Stimulated activated CD8-positive, alpha-beta memory T cell treated with anti-CD3 and anti-CD28 coated beads, Interleukin-7, amount 100 ng/mL, for 1 hour (primary cell): Measurements from ENCODE around the gene SIAE.

Experiments used
- DNase-seq, 2 donors: peaks; one replicate each; pipeline ENCODE4 v3.0.0-alpha.2; 2020; ENCODE audit warnings: low read depth in 2 of 2

The SIAE gene

DNA sequence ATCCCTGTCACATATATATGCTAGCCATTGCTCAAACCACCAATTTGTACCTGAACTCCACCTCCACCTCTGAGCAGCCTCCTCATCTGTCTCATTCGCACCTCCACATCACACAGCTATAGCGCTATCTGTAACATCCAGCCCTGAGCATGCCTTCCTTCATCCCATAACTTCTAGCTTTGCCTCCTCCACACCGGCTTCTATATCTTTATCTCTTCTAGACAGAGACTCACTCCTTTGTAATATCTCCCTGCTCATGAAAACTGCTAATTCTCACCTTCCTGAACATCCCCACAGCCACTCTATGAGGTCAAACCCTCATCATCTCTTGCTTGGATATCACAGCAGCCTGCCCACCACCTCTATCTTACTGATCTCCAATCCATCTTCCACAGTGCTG is 5.9 kb downstream of the SIAE start:
- DNase-seq = no peak

GRCh38 chr11:124663861-124664260 is 9.7 kb downstream of the SIAE start:
- no peak for DNase-seq

- no peak for DNase-seq
These were observed 11.4 kb downstream of the SIAE start for GRCh38 chr11:124662106-124662505.

DNA sequence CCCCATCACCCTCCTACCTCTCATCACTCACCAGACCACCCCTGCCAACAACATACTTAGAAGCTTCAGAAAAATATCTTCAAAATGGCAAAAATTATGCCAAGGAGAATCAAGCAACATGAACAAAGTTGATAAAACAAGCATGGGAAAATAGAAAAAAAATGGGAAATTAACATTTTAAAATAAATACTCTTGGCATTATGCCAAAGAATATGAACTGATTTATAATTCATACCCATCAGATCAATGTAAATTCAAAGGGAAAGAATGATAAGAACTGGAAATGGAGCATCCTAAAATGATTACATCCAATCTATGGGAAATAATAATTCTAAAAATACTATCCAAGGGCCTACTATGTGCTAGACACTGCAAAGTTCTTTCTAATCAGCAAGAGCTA is 12.0 kb downstream of the SIAE start:
- DNase-seq = no peak

GRCh38 chr11:124658986-124659385 is 14.6 kb downstream of the SIAE start:
- no peak for DNase-seq

GRCh38 chr11:124658501-124658900 is 15.0 kb downstream of the SIAE start:
- no peak for DNase-seq

GRCh38 chr11:124657904-124658303 is 15.6 kb downstream of the SIAE start:
- DNase-seq = no peak

DNA sequence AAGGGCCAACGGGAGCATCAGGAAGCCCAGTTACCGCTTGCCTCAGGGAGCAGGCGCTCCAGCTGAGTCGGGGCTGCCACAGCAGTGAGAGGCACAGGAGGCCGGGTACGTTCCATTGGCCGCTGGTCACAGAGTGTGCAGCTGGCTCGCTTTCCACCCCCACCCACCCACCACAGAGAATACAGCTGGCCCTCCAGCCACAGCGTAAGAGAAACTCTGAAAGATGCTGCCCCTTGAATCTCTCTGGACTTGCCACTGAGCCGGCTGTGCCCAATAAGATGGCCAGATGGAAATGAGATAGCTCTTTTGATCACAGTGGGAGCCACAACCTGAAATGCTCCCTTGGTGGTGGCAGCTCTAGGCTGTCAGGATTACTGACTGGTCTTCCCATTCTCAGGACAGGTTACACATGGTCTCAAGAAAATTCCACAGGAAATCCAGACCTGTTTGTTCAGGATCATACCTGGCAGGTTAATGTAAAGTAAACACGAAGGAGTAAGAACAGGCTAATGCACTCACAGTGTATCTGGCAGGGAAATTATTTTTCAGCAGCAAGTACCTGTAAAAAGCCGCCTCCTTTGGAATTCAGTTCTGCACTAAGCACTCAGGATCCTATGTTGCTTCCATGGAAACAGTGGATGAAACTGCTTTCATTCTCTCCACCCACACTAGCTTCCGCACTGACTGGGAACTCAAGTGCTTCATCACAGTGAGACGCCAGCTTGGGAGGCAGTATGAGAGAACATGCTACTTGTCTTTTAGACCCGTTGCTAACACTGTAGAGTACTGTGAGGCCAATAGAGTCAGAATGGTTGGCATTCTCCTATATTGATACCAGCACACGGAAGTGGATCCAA is 16.5 kb downstream of the SIAE start:
- DNase-seq = no peak

GRCh38 chr11:124648610-124649009 is 24.9 kb downstream of the SIAE start:
- no peak for DNase-seq

- no peak for DNase-seq
These were observed 27.4 kb downstream of the SIAE start for GRCh38 chr11:124646148-124646547.

DNA sequence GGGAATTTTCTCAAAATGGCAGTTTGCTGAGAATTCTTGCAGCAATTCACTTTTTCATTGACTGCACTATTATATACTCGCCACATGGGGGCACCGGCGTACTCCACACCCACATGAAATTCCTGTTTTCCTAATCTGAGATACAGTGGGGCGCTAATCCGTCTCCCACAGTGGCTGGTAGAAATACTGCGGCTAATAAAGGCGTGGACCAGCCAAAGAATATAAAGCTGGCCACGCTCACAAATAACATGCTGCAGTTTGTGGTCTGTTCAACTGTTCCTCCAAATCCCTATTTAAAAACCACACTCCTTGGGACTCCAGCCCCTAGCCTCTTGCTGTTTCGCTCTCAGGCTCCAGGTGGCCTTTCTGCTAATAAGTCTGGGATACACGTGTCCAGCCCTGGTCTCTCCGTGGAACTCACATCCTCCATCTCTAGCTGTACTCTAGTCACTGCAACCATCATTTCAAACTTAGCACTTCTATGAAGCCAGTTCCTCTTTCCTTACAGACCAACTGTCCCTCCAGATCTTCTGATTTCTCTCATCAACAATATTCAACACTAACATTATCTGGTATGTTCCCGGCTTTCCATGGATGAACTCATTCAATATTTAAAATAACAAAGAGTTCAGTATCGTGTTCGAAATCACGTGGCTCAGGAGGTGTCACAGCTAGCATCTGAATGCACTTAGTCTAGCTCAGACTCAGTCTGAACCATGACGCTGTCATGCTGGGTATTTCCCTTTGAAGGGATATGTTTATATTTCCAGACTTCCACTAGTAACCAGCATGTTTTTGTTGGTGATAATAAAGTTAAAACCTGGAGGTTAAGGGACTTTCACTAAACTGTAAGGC is 28.9 kb downstream of the SIAE start:
- DNase-seq = no peak

GRCh38 chr11:124643605-124644425 is 29.7 kb downstream of the SIAE start:
- DNase-seq = no peak

DNA sequence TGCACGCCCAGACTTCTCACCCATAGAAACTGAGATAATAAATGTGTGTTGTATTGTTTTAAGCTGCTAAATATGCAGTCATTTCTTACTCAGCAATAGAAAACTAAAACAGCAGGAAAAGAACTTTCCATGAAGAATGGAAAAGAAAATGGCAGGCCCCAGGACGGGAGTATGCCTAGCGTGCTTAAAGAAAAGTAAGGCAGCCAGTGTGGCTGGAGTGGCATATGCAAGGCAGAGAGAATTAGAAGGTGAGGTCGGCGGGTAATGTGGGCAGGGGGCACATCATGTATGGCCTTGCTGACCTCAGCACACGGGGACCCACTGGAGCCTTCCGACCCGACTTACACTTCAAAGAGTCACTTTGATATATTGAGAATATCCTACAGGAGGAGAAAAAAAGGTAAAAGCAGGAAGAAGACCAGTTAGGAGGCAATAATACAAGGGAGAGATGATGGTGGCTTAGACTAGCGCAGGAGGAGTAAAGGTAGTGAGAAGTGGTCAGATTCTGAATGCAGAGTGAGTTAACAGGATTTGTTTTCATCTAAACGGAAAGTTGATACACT is 30.4 kb downstream of the SIAE start:
- DNase-seq = no peak

DNA sequence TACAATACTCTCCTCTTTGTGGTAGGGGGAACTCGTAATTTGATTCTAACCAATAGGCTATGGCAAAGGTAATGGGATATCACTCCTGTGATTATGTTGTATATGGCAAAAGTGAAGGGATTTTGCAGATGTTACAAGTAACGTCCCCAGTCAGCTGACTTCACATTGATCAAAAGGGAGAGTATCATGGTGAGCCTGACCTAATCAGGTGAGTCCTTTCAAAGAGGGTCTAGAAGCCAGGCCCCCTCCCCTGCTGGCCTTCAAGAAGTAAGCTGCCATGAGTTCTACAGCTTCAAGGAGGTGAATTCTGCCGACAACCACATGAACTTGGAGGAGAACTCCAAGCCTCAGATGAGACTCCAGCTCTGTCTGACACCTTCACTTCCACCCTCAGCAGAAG is 30.9 kb downstream of the SIAE start:
- no peak for DNase-seq

GRCh38 chr11:124640666-124641065 is 32.9 kb downstream of the SIAE start:
- no peak for DNase-seq

DNA sequence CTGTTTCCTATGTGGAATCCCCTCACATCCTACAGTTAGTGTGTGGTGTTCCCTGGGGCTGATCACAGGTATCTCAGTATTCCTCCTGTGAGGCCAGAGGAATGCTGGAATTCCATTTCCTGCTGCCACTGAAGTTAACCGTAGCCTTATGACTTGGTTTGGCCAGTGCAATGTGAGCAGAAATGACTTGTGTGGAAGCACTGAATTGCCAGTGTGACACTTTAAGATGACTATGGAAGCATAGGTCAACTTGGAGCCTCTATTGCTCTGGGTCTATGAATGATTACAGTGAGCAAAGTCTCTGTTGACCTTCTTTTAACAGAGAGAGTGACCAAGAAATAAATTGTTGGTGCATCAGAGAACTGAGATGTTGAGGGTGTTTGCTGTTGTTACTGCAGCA is 34.4 kb downstream of the SIAE start:
- no peak for DNase-seq

DNA sequence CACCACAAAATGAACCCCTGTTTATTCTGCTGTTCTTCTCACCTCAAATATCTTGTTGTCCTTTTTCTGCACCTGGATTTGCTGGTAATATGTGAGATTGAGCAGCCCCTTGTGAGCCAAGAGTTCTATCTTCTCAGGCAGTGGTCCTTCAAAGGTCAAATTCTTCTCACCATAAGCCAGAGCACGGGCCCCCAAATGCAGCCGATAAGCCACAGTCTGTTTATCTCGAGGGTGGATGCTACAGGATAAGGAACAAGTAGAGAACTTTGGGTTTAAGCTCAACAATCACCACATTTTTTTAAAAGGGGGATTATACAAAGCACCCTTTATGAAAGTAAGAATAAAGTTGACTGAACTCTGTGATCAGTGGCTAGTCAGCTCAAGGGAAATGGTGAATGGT is 35.0 kb downstream of the SIAE start:
- no peak for DNase-seq

- no peak for DNase-seq
These were observed 37.6 kb downstream of the SIAE start for GRCh38 chr11:124635932-124636331.

DNA sequence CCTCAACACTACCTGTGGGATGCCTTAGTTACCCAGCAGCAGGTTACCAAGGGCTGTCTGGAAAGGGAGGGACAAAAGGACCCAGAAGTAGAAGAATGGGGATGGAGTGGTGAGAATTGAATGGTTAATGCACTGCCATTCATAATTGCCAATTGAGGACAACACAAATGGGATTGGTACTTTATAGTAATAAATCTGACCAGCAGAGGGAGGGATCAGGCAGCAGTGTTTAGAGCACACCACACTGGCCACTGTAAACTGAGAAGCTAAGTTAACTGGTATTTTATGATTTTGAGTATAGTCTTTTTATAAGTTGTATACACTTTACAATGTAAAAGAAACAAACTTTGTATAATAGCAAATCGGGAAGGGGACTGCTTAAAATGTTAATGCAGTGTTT is 40.2 kb downstream of the SIAE start:
- DNase-seq = no peak

GRCh38 chr11:124629961-124630360 is 43.6 kb downstream of the SIAE start:
- no peak for DNase-seq

DNA sequence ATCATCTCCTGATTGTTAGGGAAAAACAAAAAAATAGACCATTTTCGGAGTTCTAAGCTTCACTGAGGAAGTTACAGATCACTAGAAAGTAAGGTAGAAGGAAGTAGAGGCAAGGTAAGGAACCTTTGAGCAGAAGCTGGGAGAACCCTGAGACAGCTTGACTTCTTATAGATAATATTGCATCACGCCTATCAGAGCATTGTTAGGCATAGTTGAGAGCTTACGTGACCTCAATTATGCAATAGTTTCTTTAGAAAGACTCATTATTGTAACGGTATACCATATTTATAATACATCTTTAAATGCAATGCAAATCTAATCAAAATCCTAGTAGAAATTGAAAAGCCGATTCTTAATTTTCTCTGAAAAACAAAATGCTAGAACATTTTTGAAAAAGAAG is 46.0 kb downstream of the SIAE start:
- no peak for DNase-seq
